Gastroesophageal sphincter (tissue), 3 donors: Measurements from ENCODE around the gene PPP1R2C.

Source experiments
- CTCF ChIP-seq, 4 experiments: fragments of 200-600 bp in 2 of 4; fragments of 450-650 bp in 2 of 4; sonication (generic) in 1 of 4; IDR thresholded peaks; one replicate each; pipeline ENCODE4 v1.5.1; 2017 to 2019; ENCODE audit warnings: antibody characterized with exemption in 4 of 4, mild to moderate bottlenecking in 2 of 4, moderate library complexity in 2 of 4
- EP300 ChIP-seq: sonication (generic); formaldehyde crosslinking; IDR thresholded peaks from one replicate; pipeline ENCODE4 v1.6.1; 2017; ENCODE audit warnings: antibody characterized with exemption, mild to moderate bottlenecking

- TF ChIP-seq CTCF (IDR thresholded peaks at IDR 0.05), result no peak
- TF ChIP-seq EP300, result no peak
Measured at GRCh38 chrX:42825201-42825600, 47.2 kb upstream of the PPP1R2C start.
